Measurements from ENCODE around the gene TSPO. TPM values are rescaled to one million over a fixed set of nuclear protein-coding genes. Genes with fewer than 3 reads are reported as not detected.

The TSPO gene
- total and polyA plus RNA-seq, 2 of the 8 experiments (the other 6 are each of a cell fraction or from before 2014, with no cell fraction given) = 19.9 to 51.5 TPM

DNA sequence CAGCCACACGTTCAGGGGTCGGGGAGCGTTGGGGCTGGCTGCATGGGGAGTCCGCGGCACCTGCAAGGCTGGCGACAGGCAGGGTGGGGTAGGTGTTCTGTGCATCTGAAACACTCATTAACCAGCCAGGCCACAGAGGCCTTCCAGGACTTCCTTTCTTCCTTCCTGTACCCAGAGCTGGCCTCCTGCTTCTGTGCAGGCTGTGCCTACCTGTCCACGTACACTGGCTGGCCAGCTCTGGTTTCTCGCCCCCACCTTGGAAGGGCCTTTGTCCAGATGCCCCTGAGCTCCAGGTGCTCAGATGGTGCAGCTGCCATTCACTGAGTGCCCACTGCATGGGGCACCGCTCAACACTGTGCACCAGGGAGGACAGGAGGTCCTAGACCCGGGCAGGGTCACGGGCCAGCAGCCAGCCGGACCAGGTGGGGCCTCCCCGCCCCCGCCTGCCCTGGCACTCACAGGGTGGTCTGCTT is 19.7 kb downstream of the TSPO start:
- Histone ChIP-seq H3K23me2 (ENCODE audit: low read depth, low read length) (no peaks in the 10 kb centered on the region), H3K4me2 (ENCODE audit: insufficient read depth in 1 of 2, low read depth in 2 of 2, low read length in 2 of 2) (no peak overlapping the region), H3K27me3 (replicated peaks in 1 of 4; ENCODE audit: control insufficient read depth in 3 of 4, extremely low read depth in 1 of 4, insufficient read depth in 3 of 4, low read length in 3 of 4) (no peaks in the 10 kb centered on the region), H3K4ac (replicated peaks; ENCODE audit: insufficient read length, low read depth, low read length) (no peak overlapping the region), H3K9me3 (ENCODE audit: insufficient read depth in 2 of 2, low read depth in 1 of 2, low read length in 1 of 2) (no peaks in the 10 kb centered on the region), H3K79me1 (ENCODE audit: low read depth, low read length) (no peaks in the 10 kb centered on the region), H3K36me3 (ENCODE audit: control insufficient read depth in 2 of 4, insufficient read depth in 4 of 4, low read length in 3 of 4) (peaks cover 31 to 64% (median 62%) of the 10 kb centered on the region in 4 experiments), H2BK12ac (ENCODE audit: low read depth, low read length) (no peak overlapping the region), H4K91ac (replicated peaks; ENCODE audit: insufficient read length, low read length) (no peak overlapping the region), H3K56ac (replicated peaks; ENCODE audit: insufficient read length, low read depth, low read length) (no peak overlapping the region), H2BK20ac (ENCODE audit: low read length) (no peak overlapping the region), H2BK15ac (ENCODE audit: low read length) (no peak overlapping the region), H3K18ac (ENCODE audit: extremely low read depth, low read length) (no peak overlapping the region), H4K5ac (ENCODE audit: insufficient read length, low read depth, low read length) (no peak overlapping the region), H4K8ac (ENCODE audit: extremely low read depth, insufficient read depth, low read length) (peak overlapping the region; percentile 57; the same call in 1 of the 2 replicates), H4K20me1 (replicated peaks in 1 of 2; ENCODE audit: control insufficient read depth in 1 of 2, insufficient read depth in 2 of 2, low read length in 2 of 2) (peaks cover 7 to 11% of the 10 kb centered on the region in 2 experiments), H2AFZ (ENCODE audit: low read length) (no peak overlapping the region), H3K4me1 (replicated peaks in 1 of 4; ENCODE audit: control insufficient read depth in 3 of 4, insufficient read depth in 4 of 4, low read length in 3 of 4) (no peaks in the 10 kb centered on the region), H2BK120ac (replicated peaks; ENCODE audit: low read depth, low read length) (no peak overlapping the region), H3K27ac (ENCODE audit: low read depth, low read length) (no peak overlapping the region), H2AK5ac (ENCODE audit: low read depth, low read length) (no peak overlapping the region), H2BK5ac (ENCODE audit: low read depth, low read length) (no peak overlapping the region), H3K4me3 (ENCODE audit: extremely low read depth in 1 of 4, insufficient read depth in 2 of 4, low read depth in 3 of 4, low read length in 4 of 4) (no peak overlapping the region), H3K23ac (ENCODE audit: insufficient read length) (no peak overlapping the region), H3K79me2 (ENCODE audit: control insufficient read depth in 1 of 2, insufficient read depth in 2 of 2, low read length in 2 of 2) (no peaks in the 10 kb centered on the region), H3K9ac (replicated peaks in 1 of 4; ENCODE audit: extremely low read depth in 1 of 4, low read depth in 3 of 4, low read length in 3 of 4) (no peak overlapping the region), H3K14ac (ENCODE audit: insufficient read length) (no peak overlapping the region)
- CTCF ChIA-PET (ENCODE audit: partially characterized antibody) = interaction anchor here (1.3 to 1.4 kb wide), 2 partner anchors 9 to 58 kb away, joined by 3 to 5 read pairs; no protein-coding TSS in a partner anchor
- TF ChIP-seq CEBPB (IDR thresholded peaks at IDR 0.05; ENCODE audit: low read depth, low read length) (no peak), SIRT6 (IDR thresholded peaks at IDR 0.05; ENCODE audit: low read length) (no peak), JUND (IDR thresholded peaks at IDR 0.05; ENCODE audit: low read length) (no peak), POLR2AphosphoS5 (IDR thresholded peaks at IDR 0.05; ENCODE audit: low read depth, low read length) (no peak), RBBP5 (IDR thresholded peaks at IDR 0.05; ENCODE audit: borderline replicate concordance, low read depth, low read length) (no peak), HDAC6 (IDR thresholded peaks at IDR 0.05; ENCODE audit: low read depth, low read length) (no peak), SUZ12 (IDR thresholded peaks at IDR 0.05; ENCODE audit: low read length) (no peak), RXRA (IDR thresholded peaks at IDR 0.05; ENCODE audit: insufficient read depth, low read depth, low read length) (no peak), SAP30 (IDR thresholded peaks at IDR 0.05; ENCODE audit: insufficient read depth, insufficient replicate concordance, low read length) (no peak), YY1 (IDR thresholded peaks at IDR 0.05; ENCODE audit: low read depth, low read length) (no peak)
- TF ChIP-seq, protein P1, sequence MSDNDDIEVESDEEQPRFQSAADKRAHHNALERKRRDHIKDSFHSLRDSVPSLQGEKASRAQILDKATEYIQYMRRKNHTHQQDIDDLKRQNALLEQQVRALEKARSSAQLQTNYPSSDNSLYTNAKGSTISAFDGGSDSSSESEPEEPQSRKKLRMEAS (IDR thresholded peaks at IDR 0.05) = no peak
- TF ChIP-seq, protein P2, sequence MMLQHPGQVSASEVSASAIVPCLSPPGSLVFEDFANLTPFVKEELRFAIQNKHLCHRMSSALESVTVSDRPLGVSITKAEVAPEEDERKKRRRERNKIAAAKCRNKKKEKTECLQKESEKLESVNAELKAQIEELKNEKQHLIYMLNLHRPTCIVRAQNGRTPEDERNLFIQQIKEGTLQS (IDR thresholded peaks at IDR 0.05; ENCODE audit: insufficient read depth, low read depth, low read length) = no peak
- POLR2A ChIA-PET (ENCODE audit: partially characterized antibody) = interaction anchor here (1.7 to 2.5 kb wide), 2 partner anchors 9 kb away, joined by 5 to 12 read pairs; no protein-coding TSS in a partner anchor
- 93% methylated on average over 14 of the region's 14 CpGs; no CpG with 5 or more reads in 1 of the 2 experiments for WGBS, 2 experiments (ENCODE audit: extremely low coverage in 1 of 2, insufficient coverage in 1 of 2, insufficient read length in 1 of 2, insufficient replicate concordance in 2 of 2, low coverage in 1 of 2, low lambda C conversion rate in 2 of 2, missing lambda C conversion rate in 1 of 2)
- no peak for DNase-seq (ENCODE audit: low read depth in 1 of 2, low spot score in 2 of 2)
- FAIRE-seq = no peak

Measured in H1 (cell line).